GM21717 (cell line): ENCODE data around the gene MCM9.
"Not testable (repeated sequence)": the region's sequence is repeated elsewhere in the genome, so short reads cannot be mapped to it uniquely, and the experiment has no call there.

Experiments used
- ATAC-seq: cut with Tn5 transposase; IDR thresholded peaks from one replicate; pipeline ENCODE4 v1.9.1; 2021; ENCODE audit warnings: mild to moderate bottlenecking, moderate library complexity; ENCODE audit not compliant: unreplicated experiment

The MCM9 gene

DNA sequence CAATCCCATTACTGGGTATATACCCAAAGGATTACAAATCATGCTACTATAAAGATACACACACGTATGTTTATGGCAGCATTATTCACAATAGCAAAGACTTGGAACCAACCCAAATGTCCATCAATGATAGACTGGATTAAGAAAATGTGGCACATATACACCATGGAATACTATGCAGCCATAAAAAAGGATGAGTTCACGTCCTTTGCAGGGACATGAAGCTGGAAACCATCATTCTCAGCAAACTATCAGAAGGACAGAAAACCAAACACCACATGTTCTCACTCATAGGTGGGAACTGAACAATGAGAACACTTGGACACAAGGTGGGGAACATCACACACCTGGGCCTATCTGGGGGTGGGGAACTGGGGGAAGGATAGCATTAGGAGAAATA is 66.1 kb downstream of the MCM9 start:
- not testable (repeated sequence) for ATAC-seq

DNA sequence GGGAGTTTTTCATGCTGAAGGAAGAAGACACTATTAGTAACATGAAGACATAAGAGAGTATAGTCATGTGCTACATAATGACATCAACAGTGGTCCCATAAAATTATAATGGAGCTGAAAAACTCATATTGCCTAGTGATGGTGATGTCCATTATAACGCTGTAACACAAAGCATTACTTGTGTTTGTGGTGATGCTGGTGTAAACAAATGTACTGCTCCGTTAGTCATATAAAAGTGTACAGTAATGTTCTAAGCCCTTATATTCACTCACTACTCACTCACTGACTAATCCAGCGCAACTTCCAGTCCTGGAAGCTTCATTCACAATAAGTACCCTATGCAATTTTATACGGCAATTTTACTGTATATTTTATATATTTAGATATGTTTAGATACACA is 67.8 kb downstream of the MCM9 start:
- no peak for ATAC-seq

DNA sequence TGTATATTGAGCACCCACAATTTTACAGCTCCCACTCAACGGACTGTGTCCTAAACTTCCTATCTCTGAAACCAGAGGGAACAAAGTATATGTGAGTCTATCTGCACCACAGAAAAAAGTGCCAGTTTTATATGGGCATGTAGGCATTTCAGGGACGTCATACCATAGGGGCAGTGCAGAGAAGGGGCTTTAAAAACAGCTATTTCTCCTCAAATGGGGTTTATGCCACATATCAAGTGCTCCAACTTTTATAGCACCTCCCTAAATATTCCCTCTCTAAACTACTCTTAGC is 69.9 kb downstream of the MCM9 start:
- ATAC-seq = no peak

DNA sequence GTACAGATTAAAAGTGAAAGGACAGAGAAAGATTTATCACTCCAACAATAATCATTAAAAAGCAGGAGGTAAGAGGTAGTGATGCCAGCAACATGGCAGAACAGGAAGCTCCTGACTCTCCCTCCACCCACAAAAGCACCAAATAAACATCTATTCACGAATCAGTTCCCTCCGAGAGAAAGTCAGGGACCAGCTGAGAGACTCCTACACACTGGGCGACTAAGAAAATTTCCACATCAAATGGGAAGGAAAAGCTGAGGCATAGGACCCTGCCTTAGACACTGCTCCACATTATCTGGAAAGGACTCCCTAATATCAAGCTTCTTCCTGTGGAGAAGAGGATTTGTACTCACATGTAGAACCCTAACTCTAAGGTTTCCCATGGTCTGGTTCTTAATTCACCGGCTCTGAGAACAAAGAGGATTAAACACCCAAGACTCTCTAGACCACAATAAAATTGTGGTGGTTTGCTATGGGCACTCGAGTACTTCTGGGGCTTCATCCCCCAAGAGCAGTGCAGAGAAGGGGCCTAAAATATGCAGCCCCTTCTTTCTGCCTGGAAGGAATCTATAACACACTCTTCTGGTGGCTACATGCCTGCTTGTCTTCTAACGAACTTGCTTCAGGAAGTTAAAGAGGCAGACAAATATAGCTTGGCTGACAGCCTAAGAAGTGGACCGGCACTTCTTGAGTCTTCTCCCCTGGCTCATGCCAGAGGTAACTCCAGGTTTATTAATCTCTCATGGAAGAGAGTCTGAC is 70.4 kb downstream of the MCM9 start:
- no peak for ATAC-seq

DNA sequence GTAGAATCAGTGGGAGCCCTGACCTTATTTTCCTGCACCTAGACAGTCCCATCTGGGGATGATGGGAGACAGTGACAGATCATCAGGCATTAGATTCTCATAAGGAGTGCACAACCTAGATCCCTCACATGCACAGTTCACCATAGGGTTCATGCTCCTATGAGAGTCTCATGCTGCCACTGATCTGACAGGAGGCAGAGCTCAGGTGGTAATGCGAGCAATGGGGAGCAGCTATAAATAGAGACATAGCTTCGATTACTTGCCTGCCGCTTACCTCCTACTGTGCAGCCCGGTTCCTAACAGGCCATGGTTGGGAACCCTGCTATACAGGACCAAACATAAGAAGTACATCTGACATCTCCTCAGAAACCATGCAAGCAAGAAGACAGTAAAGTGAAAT is 72.5 kb downstream of the MCM9 start:
- ATAC-seq = no peak

DNA sequence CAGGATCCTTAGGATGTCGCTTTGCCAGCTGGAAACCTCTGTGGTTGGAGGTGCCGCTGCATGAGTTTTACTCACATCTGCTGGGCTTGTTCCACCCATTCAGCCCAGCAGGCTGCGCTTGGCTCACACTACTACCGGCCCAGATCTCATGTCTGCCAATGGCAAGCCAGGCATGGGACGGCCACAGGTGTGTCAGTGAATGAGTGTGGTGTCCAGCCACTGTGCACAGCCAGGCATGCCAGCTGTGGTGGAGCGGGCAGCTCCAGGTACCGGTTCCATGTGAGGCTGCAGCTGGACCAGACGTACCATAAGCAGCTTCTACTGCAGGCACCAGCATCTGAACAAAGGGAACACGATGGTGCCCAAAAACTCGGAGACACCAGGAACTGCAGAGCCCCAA is 74.1 kb downstream of the MCM9 start:
- no peak for ATAC-seq

DNA sequence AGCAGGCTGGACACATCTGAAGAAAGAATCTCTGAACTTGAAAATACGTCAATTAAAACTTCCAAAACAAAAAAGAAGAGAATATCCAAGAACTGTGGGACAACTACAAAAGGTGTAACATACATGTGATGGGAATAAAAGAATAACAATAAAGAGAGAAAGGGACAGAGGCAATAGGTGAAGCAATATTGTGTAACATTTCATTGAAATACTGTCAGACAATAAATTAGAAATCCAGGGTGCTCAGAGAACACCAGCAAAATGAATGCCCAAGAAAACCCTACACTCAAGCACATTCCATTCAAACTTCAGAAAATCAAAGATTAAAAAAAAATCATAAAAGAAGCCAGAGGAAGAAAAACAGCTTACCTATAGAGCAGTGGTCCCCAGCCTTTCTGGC is 74.6 kb downstream of the MCM9 start:
- ATAC-seq = no peak

DNA sequence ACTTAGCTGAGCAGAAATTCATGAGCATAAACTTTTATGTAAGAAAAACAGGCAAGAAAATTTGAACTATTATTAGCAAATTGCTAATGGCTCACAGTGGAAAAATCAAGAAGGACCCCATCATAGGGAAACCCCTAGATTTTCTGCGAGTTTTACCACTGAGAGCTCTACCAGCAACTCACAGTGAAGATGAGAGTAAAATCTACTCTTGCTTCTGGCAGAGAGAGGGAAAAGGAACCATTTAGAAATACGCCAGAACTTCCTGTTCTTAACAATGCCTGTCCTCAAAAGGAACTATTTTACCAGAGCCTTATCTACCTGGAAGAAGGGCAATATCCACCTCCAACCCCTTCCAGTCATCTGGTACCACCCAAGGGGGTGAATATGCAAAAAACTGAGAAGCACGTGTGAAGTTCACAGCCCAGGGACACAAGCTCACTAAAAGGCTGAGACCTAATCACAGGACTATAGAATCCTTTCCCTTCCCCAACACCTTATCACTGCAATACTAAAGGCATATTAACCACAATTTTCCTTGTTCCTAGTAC is 75.4 kb downstream of the MCM9 start:
- ATAC-seq = no peak

DNA sequence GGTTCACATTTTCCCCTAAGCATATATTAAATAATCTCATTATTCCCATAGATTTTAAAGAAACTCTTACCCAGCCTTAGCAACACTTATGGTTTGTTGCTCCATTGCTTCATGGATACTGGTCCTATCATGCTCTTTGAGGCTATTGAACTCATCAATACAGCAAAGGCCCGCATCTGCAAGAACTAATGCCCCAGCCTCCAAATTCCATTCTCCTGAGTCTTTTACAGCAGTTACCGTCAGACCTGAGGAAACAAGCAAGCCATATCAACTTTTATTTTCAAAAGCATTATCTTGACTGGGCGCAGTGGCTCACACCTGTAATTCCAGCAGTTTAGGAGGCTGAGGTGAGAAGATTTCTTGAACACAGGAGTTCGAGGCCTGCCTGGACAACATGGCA is 78.7 kb downstream of the MCM9 start:
- ATAC-seq = no peak

DNA sequence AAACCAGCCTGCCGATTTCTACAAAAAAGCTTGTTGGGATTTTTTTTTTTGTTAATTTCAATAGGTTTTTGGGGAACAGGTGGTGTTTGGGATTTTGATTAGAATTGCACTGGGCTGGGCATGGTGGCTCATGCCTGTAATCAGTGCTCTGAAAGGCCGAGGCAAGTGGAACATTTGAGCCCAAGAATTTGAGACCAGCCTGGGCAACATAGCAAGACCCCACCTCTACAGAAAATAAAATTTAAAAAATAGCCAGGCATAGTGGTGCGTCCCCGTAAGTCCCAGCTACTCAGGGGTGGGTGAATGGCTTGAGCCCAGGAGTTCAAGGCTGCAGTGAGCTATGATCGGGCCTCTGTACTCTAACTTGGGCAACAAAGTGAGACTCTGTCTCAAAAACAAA is 81.6 kb downstream of the MCM9 start:
- ATAC-seq = no peak

DNA sequence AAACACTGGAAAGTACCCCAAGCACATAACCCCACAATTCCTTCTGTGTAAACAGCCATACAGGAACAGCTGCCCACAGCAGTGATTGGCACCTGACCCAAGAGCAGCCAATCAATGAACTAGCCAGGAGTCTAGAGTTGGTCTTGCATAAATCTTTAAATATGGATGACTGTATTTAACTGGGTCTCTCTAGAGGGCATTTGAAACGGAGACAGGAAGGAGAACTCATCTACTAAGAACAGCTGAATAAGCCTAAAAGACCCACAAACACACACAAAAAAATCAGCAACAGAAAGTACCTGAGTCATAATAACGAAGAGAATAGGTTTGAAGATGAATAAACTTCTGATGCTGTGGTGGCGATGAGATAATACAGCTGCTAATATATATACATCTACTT is 90.0 kb downstream of the MCM9 start:
- ATAC-seq = peak; percentile 57

DNA sequence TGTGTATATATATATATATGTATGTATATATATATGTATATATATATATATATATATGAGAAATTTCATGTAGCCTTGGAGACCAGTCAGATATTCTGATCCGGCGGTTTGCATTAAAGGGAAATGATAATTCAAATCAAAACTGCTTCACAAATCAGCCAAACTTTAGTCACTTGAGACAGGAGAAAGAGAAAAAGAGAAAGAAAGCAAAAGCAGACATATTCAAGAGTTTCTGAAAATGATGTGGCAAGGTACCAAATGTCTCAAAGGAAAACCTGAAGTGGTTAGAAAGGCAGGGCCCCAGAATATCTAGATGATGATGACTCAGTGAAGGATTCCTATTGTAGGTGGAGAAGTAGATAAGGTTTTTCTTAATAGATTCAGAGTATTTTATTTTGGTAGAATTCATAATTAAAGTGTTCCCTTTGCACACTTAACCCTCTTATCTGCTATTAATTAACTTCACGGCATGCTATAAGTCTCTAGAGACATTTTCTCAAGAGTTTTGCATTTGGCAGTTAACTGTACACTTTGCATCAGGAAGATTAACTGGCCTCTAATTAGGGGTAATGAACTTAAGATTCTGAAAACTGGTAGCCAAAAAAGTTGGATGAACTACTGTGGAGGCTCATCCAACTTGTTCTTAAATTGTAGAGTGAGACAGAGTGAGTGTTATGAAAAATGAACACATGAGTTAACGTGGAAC is 91.1 kb downstream of the MCM9 start:
- peak; percentile 96 for ATAC-seq

DNA sequence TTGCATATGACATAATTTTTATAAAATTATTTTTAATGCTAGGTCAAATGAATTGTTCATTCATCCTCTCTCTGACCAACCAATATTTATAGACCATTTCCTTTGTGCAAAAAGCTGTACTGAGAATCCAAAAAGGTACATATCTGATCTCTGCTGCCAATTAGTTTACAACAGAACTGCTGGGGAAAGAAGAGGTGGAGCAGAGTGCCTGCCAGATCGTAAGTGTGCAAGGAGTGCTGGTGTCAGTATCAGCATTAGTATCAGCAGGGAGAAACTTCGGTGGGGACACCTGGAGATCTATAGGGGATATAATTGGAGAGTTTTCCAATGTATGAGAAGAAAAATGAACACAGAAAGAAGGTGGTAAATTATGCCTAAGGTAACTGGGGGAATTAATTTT is 104.3 kb downstream of the MCM9 start:
- ATAC-seq = no peak

DNA sequence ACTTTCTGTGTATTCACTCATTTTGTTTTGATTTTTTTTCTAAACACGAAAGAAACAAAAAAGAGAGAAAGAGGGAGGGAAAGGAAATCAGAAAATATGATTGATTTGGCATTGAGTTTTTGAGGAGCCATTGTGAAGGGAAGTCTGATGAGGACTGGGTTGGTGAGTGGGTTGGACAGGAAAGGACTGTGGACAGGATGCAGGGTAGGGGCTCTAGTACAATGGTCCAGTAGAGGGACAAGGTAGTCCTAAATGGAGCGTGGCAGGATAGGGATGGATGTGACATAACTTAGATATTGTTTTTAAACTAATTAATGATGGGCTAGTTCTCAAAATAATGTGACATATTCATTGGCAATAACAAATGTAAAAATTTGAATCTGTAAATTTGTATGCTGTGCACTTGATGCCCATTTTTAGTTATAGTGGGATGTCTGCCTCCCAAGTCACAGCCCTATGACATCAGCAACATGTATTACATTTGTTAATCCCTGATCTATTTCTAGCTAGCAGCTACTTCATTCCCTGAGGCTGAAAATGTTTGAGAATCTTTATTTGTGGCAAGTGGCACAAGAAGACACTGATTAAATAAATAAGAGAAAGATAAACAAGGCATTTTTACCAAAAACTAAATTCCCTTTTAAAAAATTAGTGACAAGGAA is 105.0 kb downstream of the MCM9 start:
- ATAC-seq = no peak

DNA sequence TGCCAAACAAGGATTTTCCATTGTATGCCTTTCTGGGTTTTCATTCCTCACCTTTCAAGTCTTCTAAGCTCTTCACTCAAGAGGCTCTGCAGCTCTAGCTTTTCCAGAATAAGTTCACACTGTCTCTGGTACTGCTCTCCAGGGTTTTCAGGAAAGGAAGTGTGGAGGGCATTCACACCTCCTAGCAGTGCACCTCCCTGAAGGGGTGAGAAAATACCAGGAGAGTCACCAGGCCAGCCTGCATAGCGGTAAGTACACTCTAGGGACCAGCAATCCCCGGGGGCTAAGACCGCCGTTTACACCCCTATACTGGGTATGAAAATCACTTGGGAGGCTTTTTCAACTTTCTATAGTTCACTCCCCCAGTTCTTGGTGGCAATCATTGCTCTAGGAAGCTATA is 108.9 kb downstream of the MCM9 start:
- ATAC-seq = no peak

DNA sequence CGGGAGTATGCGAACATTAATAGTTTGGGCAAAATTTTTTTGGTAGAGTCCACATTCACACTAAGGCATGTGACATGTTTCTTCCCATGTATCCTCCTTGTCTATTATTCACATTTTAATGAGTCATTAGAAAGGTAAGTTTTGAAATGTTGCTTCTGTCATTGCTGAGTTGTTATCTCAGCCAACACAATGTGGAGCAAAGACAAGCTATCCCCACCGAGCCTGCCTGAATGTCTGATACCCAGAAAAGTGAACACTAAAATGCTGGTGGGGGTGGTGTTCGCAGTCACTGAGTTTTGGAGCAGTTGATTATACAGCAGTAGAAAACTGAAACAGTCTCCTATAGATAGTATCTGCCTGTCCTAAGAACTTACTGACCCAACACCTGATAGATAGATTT is 109.3 kb downstream of the MCM9 start:
- ATAC-seq = no peak

DNA sequence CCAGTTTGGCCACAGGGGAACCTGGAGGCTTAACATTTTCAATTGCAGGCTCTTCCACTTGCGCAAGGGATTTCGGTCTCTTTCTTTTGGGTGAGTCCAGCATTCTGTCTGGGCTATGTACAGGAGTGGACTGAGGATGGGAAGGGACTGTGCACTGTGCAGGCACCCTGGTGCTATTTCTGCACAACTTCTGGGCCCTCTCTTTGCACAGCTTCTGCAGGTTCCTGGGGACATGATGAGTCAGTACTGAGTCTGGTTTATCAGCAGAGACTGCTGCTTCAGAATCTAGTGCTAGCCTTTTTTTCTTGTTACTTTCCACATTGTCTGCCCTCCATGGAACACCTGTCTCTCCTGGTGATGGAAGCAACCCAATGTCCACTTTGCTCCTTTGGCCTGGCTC is 119.5 kb downstream of the MCM9 start:
- no peak for ATAC-seq

DNA sequence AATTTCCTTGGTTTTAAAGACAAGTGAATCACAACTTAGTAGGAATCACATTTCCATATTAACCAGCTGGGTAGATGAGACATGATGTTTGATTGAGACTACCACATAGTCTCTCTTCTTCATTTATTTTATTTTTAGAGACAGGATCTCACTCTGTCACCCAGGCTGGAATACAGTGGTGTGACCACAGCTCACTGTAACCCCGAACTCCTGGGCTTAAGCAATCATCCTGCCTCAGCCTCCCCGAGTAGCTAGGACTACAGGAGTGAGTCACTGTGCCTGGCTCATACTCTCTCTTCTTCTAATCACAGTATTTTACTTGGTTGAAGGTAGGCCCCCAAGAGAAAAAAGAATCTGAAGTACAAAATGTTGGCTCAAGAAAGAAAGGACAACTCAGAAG is 121.2 kb downstream of the MCM9 start:
- no peak for ATAC-seq

DNA sequence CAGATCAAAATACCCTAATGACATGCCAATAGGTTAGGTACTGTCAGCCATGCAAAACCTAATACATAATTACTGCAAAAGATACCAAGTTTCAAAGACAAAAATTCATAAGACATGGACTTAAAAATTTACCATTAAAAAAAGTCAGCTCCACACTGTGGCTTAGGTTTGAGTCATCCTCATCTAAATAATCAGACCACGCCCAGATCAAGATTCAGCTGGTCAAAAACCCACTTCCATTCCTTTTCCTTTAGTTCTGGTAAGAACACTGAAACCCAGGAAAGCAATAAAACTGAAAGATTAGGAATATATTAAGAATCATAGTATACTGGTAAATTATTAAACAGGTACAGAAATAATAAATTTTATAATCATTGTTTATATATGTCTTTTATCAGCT is 122.0 kb downstream of the MCM9 start:
- no peak for ATAC-seq

DNA sequence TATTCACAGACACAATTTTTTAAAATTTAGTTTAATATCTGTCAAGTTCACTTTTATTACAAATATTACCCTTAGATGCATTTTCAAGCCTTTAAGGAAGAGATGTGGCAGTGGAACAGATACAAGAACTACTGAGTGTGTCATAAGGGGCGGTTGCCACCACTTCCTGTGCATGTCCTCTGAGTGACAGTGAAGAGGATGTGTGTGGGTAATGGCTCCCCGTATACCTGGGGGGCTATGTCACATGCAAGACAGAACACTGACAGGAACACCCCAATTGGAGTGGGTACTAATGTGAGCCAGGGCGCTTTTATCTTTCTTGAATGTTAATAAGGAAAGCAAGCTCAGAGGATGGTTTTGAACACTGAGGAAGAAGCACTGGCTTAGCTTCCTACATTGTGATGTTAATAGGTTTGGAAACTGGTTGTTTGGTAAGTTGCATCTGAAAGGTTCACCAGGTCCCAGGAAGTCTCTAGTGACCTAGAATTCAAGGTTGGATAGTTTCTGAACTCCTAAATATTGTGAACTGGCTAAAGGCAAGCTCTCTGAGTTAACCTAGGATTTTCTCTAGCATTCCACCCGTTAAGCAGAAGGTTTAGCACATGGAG is 124.4 kb downstream of the MCM9 start:
- ATAC-seq = peak; percentile 83

DNA sequence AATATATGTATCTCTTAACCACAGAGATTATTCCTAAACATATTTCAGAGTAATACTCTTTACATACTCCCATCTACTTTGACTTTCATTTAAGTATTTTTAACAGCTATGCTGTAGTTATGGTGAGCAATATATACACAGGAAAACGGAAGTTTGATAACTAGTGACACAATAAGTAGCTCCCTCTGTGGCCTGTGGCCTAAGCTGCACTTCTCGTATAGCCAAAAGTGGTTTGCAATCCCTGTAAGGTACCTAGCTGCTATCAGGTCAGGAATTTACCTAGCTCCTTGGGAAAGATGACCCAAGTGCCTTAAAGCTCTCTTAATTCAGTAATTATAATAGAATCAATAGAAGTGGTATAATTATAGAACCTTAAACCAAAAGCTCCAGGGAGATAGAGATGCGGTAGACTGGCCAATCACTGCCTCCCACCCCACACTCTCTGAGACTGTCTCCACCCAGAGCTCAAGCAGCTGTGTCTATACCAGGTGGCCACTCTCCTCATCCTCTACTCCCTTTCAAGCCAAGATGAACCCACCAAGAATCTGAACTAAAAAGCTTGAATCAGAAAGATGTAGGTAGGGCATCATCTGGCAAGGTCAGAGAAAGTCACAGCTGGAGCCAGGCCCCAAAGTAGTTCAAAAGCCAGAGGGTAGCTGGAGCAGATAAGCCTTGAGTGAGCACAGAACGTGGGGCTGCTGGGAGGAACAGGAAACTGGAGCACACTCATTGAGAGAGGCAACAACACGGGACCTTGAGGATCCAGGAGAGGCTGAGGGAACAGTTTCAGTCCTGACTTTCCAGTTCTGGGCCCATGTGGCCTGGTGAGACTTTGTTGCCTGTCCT is 125.9 kb downstream of the MCM9 start:
- no peak for ATAC-seq
